GM18909 (cell line): Measurements from ENCODE around the gene PIAS1.

ENCODE experiments used
- ATAC-seq: cut with Tn5 transposase; IDR thresholded peaks from one replicate; pipeline ENCODE4 v1.9.1; 2021; ENCODE audit warnings: mild to moderate bottlenecking; ENCODE audit not compliant: unreplicated experiment, poor library complexity

PIAS1 gene

GRCh38 chr15:68112706-68113105 lies 58.6 kb downstream of the PIAS1 start:
- ATAC-seq = no peak

DNA sequence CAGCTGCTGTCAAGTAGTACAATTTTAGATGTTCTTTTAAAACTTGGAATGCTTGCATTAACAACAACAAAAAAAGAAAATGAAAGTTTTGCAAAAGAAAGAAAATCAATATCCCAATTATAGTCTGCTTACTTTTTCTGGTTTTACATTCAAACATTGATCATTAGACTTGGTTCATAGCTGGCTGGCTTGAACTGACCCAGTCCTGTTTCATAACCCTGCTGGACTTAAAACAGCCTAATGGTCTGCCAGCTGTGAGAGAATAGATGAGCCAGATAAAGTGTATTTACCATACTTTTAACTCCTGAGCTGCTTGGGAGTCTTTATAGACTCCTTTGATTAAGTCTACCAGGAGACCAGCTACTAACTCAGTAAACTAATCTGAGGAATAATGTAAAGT lies 59.2 kb downstream of the PIAS1 start:
- ATAC-seq = no peak

DNA sequence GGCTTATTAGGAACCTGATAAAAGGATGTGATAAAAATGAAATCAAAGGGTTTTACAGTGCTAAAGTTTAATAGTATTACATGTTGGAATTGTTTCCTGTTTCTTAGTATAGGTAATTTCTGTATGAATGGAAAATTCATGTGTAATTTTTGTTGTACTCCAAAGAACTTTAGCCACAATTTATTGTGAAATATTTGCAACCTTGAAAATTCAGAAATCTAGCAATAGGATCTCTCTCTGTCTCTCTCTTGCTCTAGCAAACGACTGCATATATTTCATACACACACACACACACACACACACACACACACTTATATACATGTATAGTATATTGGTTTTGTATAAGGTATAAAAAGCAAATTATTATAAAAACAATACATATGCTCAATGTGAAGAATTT lies 59.6 kb downstream of the PIAS1 start:
- ATAC-seq = no peak

DNA sequence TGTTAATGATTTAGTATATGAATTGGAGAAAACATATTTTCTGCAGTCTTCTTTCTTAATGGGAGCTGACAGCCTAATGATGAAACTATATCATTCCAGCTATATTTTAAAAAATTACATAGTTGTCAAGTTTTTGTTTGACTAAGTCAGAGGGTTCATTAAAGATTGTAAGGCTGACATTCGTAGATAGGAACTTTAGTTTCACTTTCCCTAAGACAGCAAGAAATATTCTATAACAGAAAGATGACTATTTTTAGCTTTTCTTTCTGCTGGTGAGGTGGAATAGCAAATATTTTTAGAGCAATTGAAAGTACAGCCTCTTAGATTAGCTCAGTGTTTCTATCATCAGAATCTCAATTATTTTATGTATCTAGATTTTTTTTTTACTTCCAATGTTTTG lies 60.2 kb downstream of the PIAS1 start:
- no peak for ATAC-seq

DNA sequence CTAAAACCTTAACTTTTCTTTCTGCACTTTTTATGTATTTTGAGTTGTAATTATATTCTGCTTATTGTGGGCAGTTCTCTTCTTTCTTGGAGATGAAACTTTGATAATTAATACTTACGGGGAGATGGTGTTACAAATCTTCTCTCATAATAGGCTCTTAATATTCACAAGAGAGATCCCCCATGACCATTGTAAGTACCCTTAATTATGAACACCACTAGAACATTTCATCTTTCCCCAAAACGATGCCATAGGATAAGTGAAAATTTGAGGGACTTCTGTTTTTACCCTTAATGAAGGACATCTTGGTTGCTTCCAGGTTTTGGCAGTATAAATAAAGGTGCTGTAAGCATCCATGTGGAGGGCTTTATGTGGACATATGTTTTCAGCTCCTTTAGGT lies 60.7 kb downstream of the PIAS1 start:
- no peak for ATAC-seq

GRCh38 chr15:68124700-68125099 lies 70.6 kb downstream of the PIAS1 start:
- no peak for ATAC-seq

DNA sequence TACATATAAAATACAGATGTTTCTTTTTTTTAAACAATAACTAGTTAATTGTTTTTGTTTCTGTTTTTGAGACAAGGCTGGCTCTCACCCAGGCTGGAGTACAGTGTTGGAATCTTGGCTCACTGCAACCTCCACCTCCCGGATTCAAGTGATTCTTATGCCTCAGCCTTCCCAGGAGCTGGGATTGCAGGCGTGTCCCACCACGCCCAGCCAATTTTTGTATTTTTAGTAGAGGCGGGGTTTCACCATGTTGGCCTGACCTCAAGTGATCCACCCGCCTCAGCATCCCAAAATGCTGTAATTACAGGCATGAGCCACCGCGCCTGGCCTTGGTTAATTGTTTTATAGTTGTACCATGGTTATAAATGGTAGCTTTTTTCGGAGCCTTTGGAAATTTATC lies 72.3 kb downstream of the PIAS1 start:
- ATAC-seq = no peak

GRCh38 chr15:68129072-68129471 lies 75.0 kb downstream of the PIAS1 start:
- no peak for ATAC-seq

GRCh38 chr15:68130851-68131250 lies 76.7 kb downstream of the PIAS1 start:
- no peak for ATAC-seq

DNA sequence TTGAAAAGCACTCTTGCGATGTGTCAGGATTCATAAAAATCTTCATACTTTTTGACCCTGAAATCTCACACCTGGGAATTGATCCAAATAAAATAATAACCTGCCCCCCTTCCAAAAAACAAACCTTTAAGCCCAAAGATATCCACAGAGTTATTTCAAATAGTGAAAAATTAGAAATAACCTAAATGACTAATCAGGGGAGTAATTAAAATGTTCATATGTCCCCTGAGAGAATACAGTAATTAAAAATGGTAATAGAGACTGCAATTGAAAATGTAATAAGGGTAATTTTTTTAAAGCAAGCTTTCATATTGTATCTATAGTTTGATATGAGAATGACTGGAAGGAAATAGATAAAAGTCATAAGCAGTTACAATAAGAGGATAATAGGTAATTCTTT lies 83.0 kb downstream of the PIAS1 start:
- ATAC-seq = no peak

DNA sequence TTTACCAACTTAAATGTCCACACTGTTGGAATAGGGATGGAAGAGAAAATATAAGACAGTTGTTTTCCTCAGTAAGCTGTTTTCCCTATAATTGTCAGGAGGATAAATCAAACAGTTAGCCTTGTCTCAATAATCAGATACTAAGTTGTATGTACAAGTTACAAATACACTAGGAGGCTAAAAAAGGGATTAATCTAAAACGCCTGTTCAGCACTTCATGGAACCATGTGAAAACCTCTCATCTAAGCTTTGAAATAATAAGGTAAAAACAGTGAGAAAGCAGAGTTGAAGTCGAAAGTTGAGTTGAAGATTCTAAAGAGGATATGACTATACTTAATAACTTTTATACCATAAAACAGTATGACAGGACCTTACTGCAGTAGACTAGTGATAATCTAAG lies 89.0 kb downstream of the PIAS1 start:
- no peak for ATAC-seq

DNA sequence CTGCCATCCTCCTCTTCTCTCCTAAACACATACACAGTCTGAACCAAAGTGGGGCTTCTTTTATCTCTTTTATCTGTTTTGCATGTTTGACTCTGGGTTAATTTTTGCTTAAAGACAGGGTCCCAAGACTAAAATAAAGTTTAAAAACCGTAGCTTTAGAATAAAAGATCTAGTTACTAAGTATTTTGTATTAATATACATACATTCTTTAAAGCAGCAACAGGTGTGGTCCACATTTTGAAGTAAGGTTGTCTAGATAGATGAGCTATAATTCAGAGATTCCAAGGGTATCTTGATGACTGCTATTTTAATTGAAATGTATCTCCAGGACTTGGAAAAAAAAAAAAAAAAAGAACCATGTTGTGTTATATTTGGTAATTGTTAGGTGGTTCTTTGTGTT lies 89.7 kb downstream of the PIAS1 start:
- ATAC-seq = no peak

DNA sequence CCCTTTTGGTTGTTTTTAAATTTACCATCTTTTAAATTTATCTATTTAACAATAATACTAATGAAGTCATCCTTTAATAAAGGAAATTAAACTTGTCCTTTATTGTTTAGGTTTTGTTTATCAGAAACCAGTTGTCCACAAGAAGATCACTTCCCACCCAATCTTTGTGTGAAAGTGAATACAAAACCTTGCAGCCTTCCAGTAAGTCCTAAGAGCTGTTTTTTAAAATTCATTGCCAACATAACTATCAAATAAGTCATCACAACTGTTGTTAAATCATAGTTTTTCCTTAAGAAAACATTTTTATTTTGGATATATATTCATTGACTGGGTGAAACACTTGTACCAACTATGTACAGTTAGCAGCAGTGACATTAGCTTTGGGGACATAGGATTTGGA lies 91.6 kb downstream of the PIAS1 start:
- ATAC-seq = no peak

DNA sequence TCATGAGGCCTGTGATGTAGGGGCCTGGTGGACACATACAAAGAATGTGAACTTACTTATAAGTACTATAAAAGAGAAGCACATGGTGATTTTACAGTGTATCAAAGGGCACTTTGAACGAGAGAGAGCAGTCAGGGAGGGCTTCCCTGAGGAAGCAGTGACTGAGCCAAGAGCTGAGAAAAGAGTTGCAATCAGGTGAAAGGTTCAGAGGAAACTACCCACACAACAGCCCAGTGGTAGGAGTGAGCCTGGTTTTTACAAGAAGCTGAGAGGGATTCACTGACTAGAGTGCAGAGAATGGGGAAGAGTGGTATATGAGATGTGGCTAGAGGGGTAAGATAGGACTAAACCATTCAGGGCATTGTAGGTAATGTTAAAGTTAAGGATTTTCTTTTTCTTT lies 93.9 kb downstream of the PIAS1 start:
- ATAC-seq = no peak

DNA sequence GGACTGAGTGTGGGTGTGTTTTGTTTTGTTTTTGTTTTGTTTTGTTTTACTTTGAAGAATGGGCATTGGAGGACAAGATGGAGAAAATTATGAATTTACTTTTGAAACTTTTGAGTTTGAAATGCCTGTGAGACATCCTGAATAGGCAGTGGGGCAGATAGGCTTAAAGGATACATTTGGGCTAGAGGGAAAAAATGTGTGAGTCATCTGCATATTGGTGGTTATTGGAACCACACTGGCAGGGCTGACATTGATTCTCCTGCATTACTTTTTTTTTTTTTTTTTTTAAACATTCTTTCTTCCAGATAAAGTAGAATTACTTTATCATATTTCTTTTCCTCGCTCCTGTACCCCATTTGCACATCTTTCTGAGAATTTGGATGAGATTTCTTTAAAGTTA lies 94.9 kb downstream of the PIAS1 start:
- ATAC-seq = no peak

DNA sequence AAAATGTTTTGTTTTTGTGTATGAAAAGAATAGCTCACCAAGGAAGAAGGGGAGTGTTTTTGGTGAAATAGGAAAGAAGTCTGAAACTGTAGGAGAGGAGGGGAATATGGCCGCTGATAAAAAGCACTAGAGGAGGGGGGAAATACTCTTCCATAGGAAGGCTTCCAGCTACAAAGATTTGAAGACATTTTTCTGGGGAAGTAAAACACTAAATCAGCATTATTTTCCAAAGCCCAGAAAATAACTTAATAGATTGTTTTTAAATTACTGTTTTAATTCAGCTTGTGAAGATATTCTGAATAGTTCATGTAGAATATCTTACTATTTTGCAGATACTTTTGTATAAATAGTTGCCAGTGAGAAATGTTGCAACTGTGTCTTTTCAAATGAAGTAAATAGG lies 96.1 kb downstream of the PIAS1 start:
- no peak for ATAC-seq

GRCh38 chr15:68151277-68151676 lies 97.2 kb downstream of the PIAS1 start:
- ATAC-seq = no peak

DNA sequence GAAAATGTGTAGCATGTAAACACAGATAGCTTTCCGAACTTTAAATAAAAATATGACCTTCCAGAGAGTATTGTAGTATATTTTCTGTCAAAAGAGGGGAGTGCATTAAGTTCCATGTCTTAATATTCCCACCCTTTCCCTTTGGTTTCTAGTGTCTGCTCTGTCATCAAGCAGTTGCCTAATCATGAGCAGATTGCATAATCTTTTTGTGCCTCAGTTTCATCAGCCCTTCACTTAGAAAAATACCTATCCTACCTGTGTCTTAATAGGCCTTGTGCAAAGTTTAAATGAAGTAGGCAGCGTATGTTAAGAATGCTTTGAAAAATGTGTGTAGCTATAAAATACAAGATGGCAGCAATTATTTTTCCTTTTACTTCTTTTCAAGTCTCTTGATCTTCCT lies 98.2 kb downstream of the PIAS1 start:
- no peak for ATAC-seq

DNA sequence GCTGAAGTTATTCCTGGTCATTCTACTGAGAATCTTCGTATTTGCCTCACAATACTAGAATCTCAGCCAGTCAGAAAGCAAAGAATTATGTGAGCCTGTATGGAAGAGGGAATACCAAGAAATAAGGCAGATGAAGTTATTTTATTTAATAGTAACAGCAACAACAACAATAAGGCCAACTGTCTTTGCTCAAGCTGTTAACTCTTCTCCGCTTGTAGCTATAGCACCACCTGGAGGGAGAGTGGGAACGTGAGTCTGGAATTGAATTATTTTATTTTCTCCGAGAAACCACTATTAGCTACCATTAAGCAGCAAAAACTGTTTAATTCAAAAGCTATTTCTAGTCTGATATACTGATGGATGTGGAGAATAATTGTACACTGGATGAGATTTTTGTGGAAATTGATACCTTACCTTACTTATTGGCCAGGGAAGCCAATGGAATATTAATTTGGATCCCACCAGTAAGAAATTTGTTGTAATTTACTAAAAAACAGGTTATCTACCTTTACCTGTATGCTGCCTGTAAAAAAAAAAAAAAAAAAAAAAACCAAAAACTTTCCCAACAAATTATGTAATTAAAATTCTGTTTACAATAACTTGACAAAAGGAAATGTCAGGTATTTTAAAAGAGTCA lies 100.9 kb downstream of the PIAS1 start:
- no peak for ATAC-seq

- no peak for ATAC-seq
Measured at GRCh38 chr15:68157074-68157473, 103.0 kb downstream of the PIAS1 start.

DNA sequence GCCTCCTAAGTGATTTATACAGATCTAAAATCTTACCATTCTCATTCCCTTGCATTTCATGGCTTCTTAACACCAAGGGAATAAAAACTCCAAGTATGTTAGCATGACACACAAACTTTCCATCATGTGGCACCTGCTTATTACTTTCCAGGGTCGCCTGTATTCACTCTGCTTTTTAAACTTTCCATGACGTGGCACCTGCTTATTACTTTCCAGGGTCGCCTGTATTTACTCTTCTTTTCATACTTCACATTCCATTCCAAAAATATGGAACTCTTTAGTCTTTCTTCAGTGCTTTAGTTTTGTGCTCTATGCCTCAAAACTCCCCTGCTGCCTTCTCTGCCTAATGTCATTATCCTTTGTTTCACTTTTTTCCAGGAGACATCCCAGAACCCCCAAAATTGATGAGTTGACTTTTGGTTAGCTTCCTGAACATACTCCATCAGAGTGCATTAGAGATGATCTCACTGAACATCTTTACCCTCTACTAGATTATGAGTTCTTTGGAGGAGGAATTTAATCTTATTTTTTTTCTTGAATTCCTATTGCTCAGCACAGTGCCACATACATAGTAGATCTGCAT lies 104.0 kb downstream of the PIAS1 start:
- no peak for ATAC-seq

GRCh38 chr15:68163191-68163590 lies 109.1 kb downstream of the PIAS1 start:
- no peak for ATAC-seq

- no peak for ATAC-seq
Measured at GRCh38 chr15:68166847-68167246, 112.7 kb downstream of the PIAS1 start.
